Dermis blood vessel endothelial cell (primary cell): Measurements from ENCODE around the gene KHSRP. TPM values are rescaled to one million over a fixed set of nuclear protein-coding genes. Genes with fewer than 3 reads are reported as not detected.

Experiments used
- DNase-seq: peaks from one replicate; pipeline ENCODE4 v3.0.0; 2010
- total RNA-seq: library from RNA; depleted of rRNA; stranded (reverse); fragments of >200 nt; gene quantifications from 2 replicates; pipeline ENCODE4 v1.2.3, GENCODE V29; 2014

KHSRP gene
- total RNA-seq, 1 donor from 2014 or later: 78.3 TPM

DNA sequence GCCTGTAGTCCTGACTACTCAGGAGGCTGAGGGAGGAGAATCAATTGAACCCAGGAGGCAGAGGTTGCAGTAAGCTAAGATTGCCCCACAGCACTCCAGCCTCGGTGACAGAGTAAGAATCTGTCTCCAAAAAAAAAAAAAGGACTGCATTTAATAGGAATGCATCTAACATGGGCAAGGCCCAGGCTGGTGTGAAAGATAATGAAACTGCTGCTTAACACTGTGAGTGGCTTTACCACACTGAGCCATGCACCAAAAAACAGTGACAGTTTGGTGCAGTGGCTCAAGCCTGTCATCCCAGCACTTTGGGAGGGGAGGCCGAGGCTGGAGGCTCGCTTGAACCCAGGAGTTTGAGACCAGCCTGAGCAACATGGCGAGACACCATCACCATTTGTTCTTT is 40.2 kb downstream of the KHSRP start:
- DNase-seq: no peak

DNA sequence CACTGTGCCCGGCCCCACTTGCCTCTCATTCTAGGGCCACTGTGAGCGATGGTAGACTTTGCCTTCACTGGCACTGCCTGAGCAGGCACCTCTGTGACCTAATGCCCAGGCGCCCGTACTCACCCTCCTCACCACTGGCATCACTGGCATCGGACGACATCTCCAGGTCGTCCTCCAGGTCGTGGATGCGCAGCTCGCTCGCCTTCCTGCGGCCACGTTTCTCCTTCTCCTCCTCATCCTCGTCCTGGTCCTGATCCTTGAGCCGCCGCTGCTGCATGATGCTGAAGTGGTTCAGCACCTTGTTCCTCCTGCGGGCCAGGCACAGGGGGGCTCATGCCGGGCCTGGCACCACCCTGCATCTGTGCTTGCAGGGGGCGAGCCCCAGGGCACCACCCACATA is 41.4 kb downstream of the KHSRP start:
- DNase-seq: no peak

DNA sequence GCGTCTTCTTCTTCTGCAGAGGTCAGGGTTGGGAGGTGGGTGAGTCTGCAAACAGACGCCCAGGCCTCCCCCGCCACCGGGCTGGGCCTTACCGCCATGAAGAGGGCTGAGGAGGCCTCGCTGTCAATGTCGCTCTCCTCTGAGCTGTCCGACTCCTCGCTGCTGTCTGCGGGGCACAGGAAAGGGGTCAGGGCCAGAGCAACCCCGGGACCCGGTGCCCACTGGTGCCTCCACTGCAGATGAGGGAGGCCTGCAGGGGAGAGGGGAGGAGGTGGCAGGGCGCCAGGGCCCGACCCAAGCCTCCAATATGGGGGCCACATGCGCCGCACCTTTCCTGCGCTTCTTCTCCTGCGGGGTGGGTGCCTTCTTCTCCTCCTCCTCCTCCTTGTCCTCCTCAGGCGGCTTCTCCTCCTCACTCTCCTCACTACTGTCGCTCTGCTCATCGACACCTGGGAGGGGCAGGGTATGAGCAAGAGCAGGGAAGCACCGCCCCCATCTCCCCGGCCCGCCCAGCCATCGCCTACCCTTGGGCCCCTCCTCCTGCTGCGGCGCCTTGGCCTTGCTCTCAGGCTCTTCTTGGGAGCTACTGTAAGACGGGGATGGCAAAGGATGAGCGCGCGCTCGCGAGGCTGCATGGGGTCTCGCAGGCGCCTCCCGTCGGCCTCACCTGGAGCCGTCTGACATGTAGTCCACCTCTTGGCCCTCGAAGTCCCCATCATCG is 43.4 kb downstream of the KHSRP start:
- no peak for DNase-seq

DNA sequence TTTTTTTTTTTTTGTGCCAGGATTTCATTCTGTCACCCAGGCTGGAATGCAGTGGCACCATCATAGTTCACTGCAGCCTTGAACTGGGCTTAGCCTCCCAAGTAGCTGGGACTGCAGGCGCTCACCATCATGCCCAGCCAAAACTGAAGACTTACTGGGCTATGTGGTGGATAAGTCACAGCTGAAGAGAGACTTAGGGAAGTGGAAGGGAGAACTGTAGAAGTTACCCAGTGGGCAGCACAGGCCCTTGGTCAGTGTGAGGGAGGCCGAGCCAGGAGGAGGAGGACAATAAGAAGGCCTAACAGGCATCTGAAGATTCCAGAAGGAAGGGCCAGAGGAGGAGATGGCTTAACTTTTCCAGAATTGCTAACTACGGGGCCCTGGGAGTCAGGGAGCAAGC is 44.9 kb downstream of the KHSRP start:
- DNase-seq: no peak

DNA sequence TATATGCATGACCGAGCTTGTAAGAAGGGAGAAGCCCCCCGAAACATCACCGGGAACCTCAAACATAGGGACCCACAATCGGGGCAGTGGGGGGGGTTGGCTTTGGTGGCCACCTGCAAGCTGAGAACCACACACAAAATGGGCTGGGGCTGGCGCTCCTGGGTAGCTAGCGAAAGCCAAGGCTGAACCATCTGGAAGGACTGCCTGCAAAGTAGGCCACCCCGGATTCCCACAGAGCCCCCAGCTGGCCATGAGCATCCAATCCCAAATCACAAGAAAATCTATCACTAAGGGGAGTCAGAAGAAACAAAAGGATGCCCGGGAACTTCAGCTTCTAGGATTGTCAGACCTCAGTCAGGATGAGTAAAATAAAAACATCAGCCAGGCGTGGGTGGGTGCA is 46.1 kb downstream of the KHSRP start:
- DNase-seq: no peak

DNA sequence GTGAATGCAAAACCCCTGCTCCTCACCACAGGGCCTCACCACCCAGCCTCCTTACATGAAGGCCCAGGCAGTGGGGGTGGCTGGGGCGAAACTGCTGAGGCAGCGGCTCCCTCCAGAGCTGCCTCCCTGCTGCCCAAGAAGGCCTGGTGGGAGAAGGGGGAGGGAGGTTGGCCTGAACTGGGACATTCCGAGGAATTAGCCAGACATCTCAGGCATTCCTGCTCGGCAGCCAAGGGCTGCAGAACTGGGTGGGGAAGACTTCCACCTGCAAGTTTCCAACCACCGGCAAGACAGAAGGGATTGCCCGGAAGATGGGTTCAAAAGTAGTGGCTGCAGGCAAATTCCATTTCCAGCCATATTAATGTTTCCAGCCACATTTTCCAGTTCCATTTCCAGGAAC is 46.6 kb downstream of the KHSRP start:
- DNase-seq: no peak

DNA sequence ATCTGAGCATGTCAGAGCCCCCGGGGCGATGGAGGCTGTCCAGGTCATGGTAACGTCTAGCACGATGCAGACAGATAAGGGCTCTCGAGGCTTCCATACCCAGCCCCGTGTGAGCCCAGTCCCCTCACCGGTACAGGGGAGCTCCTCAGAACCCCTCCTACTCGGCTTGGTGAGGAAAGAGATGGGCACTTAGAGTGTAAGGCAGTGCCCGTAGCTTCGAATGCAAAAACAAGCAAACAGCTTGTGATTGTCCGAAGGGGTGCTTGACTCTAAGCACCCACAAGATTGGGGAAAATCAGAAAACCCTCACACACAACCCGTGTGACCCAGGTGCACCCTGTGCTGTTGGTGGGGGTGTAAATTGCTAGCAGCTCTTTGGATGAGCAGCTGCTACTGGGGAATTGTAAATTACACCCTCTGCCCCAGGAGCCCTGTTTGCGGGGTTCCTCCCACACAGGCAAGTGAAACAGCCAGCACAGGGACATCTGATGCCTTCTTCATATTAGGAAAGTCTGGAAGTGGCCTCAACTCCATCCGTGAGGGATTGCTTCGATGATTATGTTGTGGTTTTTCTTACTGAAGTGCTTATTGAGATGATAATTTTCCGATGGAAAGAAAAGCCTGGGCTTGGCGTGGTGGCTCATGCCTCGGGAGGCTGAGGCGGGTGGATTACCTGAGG is 48.0 kb downstream of the KHSRP start:
- no peak for DNase-seq

DNA sequence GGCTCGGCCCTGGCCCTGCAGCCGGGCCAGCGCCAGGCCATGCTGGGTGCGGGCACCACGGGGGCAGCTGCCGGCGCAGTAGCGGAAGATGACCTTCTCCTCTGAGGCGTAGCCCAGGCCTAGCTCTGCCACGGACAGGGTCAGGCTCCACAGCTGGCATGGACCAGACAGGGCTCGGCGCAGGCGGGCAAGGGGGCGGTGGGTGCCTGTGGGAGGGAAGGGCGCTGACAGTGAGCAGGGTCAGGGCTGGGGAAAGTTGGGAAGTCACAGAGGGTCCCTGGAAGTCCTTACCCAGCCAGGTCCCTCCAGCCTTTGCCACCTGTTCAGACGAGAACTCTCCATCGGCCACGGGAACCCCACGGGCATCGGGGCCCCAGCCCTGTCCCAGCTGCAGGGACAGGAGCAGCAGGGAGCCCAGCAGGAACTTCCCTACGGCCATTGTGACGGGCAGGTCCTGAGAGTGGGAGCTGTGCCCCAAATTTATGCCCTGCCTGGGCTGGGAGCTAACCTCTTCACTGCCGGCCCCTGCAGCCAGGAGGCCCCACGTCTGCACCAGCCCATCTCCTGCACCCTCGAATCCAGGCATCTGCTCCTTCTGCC is 49.1 kb downstream of the KHSRP start, which contains the start of gene PSPN:
PSPN (minus strand) TSS at position 523 of the 600 bp plus-strand sequence; CDS start at position 439, 84 bp downstream.
- no peak for DNase-seq

DNA sequence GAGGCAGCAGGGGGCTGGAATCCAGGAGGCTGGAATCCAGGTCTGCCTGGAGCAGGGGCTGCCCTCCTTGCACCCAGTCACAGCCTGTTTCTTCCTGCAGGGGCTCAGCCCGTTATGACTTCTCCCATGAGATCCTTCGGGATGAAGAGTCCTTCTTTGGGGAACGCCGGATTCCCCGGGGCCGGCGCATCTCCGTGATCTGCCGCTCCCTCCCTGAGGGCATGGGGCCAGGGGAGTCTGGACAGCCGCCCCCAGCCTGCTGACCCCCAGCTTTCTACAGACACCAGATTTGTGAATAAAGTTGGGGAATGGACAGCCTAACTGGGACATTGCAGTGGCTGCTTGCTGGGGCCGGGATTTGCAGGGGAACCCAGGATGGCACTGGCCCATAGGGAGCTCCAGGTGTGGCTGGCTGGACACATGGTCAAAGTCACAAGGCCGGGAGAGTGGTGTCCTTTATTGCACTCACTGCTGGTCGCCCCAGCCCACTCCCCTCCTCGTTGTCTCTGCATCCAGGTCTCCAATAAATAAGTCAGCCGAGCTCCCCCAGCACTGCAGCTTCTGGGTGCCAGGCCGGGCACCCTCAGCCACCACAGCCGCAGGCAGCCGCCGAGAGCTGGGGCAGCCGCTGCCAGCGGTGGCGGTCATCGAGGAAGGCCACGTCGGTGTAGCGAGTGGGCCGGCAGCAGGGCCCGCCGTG is 49.8 kb downstream of the KHSRP start:
- no peak for DNase-seq

DNA sequence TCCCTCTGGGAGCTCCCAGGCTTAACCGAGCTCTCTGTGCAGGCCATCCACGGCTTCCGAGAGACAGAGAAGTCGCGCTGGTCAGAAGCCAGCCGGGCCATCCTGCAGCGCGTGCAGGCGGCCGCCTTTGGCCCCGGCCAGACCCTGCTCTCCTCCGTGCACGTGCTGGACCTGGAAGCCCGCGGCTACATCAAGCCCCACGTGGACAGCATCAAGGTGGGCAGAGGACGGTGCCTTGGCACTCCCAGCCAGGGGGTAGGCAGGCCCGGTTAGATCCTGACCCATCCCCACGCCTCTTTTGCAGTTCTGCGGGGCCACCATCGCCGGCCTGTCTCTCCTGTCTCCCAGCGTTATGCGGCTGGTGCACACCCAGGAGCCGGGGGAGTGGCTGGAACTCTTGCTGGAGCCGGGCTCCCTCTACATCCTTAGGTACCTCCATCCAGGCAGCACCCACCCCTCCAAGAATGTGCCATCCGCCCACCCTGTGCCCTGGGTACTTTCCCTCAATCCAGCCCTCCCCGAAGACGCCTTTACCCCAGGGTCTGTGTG is 50.4 kb downstream of the KHSRP start:
- DNase-seq: no peak

DNA sequence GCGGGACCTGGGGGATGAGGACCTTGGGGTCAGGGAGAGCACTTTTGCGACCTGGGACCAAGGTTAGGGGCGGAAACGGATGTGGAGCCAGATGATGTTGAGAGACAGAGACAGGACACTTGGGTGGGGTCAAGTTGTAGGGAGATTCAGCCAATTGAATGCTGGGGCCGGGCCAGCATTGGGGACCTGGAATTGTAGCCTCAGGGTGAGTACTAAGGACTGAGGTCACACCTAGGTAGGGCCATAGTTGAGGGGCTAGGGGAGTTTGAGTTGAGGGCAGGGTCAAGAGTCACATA is 50.9 kb downstream of the KHSRP start:
- DNase-seq: no peak

DNA sequence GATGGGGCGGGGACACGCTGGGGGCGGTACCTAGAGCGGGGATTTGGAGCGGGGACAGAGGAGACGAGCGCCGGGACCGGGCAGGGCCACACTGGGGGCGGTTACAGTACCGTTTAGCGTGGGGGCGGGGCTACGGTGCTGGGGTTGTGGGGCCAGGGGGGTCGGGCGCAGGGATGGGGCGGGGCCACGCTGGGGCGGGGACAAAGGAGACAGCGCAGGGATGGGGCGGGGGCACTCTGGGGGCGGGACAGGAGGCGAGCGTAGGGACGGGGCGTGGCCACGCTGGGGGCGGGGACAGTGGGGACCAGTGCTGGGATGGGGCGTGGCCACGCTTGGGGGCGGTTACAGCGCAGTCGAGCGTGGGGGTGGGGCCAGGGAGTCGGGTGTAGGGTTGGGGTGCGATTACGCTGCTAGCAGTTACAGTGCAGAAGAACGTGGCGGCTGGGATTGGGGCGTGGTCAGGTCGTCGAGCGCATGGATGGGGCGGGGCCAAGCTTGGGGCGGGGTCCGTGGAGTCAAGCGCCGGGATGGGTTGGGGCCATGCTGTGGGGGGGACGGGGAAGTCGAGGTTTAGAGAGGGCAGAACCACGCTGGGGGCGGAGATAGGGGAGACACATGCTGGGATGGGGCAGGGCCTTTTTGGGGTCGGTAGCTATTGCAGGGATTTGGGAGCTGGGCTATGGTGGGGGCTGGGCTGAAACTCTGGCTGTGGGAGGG is 51.4 kb downstream of the KHSRP start:
- DNase-seq: peak; percentile 99

DNA sequence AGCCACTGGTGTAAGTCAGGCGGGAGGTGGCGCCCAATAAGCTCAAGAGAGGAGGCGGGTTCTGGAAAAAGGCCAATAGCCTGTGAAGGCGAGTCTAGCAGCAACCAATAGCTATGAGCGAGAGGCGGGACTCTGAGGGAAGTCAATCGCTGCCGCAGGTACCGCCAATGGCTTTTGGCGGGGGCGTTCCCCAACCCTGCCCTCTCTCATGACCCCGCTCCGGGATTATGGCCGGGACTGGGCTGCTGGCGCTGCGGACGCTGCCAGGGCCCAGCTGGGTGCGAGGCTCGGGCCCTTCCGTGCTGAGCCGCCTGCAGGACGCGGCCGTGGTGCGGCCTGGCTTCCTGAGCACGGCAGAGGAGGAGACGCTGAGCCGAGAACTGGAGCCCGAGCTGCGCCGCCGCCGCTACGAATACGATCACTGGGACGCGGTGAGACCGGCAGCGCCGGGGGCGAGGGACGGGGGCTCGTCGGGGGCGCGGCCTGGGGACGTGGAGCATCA is 52.0 kb downstream of the KHSRP start, which contains the start of gene ALKBH7:
ALKBH7 (plus strand) TSS at position 201 of the 502 bp plus-strand sequence; CDS start at position 228, 27 bp downstream.
- DNase-seq: peak; percentile 100

DNA sequence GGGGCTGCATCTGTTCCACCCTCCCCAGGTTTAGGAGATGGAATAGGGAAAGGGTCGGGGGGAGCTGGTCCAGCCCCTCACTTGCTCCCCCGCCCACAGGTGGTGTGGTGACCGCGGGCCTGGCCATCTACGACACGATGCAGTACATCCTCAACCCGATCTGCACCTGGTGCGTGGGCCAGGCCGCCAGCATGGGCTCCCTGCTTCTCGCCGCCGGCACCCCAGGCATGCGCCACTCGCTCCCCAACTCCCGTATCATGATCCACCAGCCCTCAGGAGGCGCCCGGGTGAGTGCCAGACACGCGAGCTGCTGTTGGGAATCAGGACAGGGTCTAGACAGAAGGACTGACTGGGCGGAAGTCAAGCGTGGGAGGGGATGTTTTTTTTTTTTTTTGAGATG is 60.3 kb downstream of the KHSRP start:
- DNase-seq: no peak

Other genes with a start within 250 kb of the KHSRP start
- 5.1 and 13.2 TPM in 2 replicates for gene MLLT1, start 144.8 kb downstream of the KHSRP start, total RNA-seq
- not detected in 2 replicates for gene ACER1, start 91.2 kb downstream of the KHSRP start, total RNA-seq
- 74.1 and 79.5 TPM in 2 replicates for gene CLPP, start 63.3 kb downstream of the KHSRP start, total RNA-seq
- gene ALKBH7, start 52.0 kb downstream of the KHSRP start, total RNA-seq: 24.4 and 59.2 TPM in 2 replicates
- gene PSPN, start 48.9 kb downstream of the KHSRP start, total RNA-seq: 0.85 and 1.1 TPM in 2 replicates
- 41.4 and 74.5 TPM in 2 replicates for gene GTF2F1, start 31.6 kb downstream of the KHSRP start, total RNA-seq
- 0.05 TPM in 1 of 2 replicates, not detected in the other for gene SLC25A41, start 9.0 kb upstream of the KHSRP start, total RNA-seq
- gene SLC25A23, start 35.0 kb upstream of the KHSRP start, total RNA-seq: 20.4 and 62.0 TPM in 2 replicates
- gene CRB3, start 39.5 kb upstream of the KHSRP start, total RNA-seq: not detected in 2 replicates
- not detected in 2 replicates for gene DENND1C, start 57.0 kb upstream of the KHSRP start, total RNA-seq
- gene TUBB4A, start 77.5 kb upstream of the KHSRP start, total RNA-seq: not detected in 2 replicates
- 0.34 and 0.60 TPM in 2 replicates for gene TNFSF9, start 106.2 kb upstream of the KHSRP start, total RNA-seq
- gene CD70, start 166.3 kb upstream of the KHSRP start, total RNA-seq: 0.14 TPM in 1 of 2 replicates, not detected in the other
- gene TNFSF14, start 245.3 kb upstream of the KHSRP start, total RNA-seq: not detected in 2 replicates